Measurements from ENCODE around the gene ATP2B3. TPM values are rescaled to one million over a fixed set of nuclear protein-coding genes. Genes with fewer than 3 reads are reported as not detected.

ATP2B3 gene
- total RNA-seq: not detected
- long read RNA-seq, partial matches to known transcripts: 0 of 1 reads
- long read RNA-seq, other reads (novel, unspliced or antisense): 1 of 1 reads

DNA sequence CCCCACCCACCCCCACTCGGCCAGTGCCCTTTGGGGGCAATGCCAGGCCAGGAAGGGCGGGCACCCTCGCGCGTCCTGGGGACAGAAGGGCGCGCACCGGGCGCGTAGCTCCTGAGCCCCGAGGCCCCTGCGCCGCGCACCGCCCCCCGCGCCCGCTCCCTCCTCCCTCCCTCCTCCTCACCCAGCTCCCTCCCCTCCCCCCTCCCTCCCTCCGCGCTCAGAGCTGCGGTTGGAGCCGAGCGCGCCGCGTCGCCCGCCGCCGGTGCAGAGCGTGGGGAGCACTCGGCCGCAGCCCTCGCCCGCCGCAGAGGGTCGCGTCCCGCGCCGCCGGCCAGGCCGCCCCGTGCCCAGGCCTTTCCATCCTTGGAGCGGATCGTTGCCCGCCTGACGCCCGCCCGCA is at the start of gene ATP2B3:
ATP2B3 (plus strand) TSS at position 220 of the 400 bp plus-strand sequence. CDS start 18,606 bp downstream, outside the sequence.
- DNase-seq (ENCODE audit: low spot score): no peak

DNA sequence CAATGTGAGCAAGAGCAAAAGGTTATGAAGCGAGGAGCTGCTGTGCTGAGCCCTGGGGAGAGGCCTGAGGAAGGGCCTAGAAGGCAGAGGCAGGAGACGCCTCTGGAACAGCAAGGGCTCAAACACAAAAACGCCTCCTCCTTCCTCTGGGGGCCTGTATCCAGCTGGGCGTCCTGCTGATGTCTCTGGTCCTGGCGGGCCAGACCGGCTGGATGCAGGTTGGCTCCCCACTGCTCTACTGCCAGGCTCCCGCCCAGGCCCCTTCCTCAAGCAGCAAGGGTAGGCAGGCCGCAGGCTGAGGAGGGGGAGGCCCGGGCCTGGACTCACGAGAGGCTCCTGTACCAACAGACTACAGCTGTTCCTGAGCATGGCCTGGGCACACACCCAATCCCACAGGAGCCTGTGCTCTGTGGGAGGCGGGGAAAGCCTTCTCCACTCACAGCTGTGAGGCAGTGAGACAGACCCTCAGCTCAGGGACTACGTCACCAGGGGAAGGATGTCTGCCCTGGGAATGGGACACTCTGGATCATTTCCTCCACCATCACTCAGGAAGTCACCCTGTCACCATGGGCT is 49.3 kb upstream of the ATP2B3 start:
- no peak for DNase-seq (ENCODE audit: low spot score)

GRCh38 chrX:153469811-153470410 is 47.5 kb upstream of the ATP2B3 start:
- DNase-seq (ENCODE audit: low spot score): no peak

GRCh38 chrX:153470411-153471363 is 46.8 kb upstream of the ATP2B3 start, which contains the start of gene HAUS7:
Gene HAUS7, minus strand, starts transcription at chrX:153470576. Its CDS starts 19 bp downstream, at chrX:153470557.
- DNase-seq (ENCODE audit: low spot score): peak; percentile 95

GRCh38 chrX:153471663-153472280 is 45.7 kb upstream of the ATP2B3 start:
- no peak for DNase-seq (ENCODE audit: low spot score)

DNA sequence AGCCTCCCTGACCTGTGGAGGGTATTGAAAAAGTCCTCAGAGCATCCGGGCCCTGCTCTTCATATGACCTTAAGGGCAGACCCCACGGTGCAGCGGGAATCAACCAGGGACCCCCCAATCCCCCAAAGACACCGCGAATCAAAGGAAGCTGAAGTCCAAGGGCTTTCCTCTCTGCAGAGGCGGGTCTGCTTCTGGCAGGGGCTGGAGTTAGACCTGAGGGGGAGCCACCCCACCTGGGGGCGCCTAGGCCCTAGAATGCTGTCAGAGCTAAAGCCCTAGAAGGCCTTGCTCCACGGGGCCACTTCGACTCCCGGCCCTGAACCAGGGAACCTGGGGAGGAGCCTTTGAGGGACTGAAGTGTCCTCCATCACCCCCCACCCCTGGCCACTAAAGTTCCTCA is 44.3 kb upstream of the ATP2B3 start:
- no peak for DNase-seq (ENCODE audit: low spot score)

DNA sequence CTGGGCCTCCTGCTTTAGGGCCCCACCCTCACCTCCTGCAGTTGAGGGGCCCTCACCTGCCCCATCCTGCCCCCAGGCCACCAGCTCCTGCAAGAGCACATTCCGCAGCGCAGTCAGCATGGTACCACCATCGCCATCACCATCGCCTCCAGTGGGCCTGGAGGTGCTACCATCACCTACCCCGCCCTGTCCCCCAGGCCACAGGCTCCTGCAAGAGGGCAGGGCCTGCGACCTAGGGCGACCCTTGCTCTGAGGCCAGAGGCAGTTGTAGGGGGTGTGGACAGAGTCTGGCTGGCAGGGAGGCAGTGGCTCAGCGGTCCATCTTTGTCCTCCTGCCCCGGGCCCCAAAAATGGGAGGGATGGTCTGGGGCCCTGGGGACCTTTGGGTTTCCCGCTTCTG is 43.2 kb upstream of the ATP2B3 start:
- no peak for DNase-seq (ENCODE audit: low spot score)

DNA sequence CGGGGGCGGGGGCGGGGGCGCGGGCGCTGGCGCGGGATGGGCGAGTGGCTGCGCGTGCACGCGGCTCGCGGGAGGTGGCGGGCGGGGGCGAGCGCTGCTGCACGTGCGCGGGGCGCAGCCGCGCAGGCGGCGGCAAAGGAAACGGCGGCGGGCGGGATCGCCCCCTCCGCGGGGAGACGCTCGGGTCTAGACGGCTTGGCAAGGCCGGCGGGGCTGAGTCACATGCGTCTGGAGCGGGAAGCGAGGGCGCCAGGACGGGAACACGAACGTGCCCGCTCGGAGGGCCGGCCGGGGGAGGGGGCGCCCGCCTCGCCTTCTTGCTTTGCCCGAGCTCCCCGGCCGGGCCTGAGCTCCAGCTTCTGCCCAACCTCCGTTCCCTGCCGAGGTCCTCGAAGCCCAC is 42.7 kb upstream of the ATP2B3 start:
- DNase-seq (ENCODE audit: low spot score): no peak

- no peak for DNase-seq (ENCODE audit: low spot score)
Measured at GRCh38 chrX:153475271-153475670, 42.2 kb upstream of the ATP2B3 start.

- DNase-seq (ENCODE audit: low spot score): no peak
Measured at GRCh38 chrX:153475751-153476281, 41.6 kb upstream of the ATP2B3 start.

DNA sequence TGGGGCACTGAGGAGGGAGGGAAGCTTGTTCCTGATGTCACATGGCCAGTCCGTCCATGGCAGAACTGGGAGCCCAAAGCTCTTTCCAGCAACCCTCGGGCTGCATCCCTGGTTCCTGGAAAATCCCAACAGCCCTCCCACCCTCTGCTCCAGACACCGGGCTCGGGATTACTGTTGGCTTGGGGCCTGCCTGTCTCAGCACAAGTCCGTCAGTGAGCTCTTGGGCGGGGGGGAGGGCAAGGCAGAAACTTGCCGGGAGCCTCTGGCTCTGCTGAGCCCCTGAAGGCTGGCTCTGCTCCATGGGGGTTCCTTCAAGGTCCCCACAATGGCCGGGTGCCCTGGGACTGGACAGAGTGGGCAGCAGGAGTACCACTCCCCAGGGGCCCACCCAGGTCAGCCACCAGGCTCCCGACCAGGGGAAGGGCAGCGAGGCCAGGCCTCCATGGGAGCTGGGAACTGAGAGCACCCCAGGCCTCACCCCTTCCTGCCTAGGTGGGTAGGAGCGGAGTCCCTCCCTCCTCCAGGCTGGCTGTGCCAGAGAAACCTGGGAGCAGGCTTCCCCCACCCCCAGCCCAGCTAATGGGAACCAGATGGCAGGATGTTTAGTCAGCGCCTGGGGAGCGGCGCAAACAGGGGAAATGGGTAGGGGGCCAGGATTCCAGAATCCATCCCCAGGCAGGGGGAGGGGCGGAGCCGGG is 40.6 kb upstream of the ATP2B3 start:
- DNase-seq (ENCODE audit: low spot score): no peak

DNA sequence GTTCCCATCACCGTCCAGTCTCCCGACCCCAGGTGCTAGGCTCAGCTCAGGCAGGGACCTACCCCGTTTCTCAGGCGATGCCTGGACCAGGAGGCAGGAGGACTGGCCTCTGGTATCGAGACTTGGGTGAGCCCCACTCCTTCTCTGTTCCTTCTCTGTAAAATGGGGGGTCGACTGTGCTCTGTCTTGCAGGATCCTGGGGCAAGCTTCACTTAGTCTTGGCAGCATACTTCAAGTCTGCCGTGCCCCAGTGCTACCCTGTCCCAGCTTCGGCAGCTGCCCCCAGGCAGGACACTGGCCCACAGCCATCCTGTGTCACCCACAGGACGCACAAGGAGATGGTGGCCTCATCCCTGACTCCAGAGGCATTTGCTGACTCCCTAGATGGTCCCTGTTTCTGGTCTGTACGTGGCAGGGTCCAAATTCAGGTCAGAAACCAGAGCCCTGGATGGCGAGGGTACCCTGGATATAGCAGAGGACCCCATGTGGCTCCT is 40.0 kb upstream of the ATP2B3 start:
- no peak for DNase-seq (ENCODE audit: low spot score)

GRCh38 chrX:153477901-153478300 is 39.5 kb upstream of the ATP2B3 start:
- no peak for DNase-seq (ENCODE audit: low spot score)

- DNase-seq (ENCODE audit: low spot score): no peak
Measured at GRCh38 chrX:153478746-153479145, 38.7 kb upstream of the ATP2B3 start.

GRCh38 chrX:153481043-153481442 is 36.4 kb upstream of the ATP2B3 start:
- DNase-seq (ENCODE audit: low spot score): no peak

DNA sequence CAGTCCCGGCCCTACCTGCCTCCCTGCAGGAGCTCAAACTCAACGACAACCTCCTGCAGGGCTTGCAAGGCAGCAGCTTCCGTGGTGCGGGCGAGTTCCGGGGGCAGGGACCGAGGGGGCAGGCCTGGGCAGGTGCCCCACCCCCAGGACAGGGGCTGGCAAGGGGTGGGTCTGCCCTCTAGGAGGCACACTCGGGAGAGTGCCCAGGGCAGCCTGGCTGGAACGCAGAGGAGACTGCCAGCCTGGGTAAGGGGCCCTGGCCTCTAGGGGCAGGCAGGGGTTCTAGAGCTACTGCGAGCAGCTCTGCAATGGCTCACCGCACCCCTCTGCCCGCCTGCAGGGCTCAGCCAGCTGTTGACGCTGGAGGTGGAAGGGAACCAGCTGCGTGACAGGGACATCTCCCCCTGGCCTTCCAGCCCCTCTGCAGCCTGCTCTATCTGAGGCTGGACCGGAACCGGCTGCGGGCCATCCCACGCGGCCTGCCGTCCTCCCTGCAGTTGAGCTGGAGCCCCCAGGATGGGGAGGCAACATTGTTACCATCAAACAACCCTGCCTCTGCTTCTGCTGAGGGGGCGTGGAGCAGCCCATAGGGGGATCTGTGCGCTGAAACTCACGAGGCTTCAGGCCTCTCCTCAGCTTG is 34.9 kb upstream of the ATP2B3 start:
- no peak for DNase-seq (ENCODE audit: low spot score)

GRCh38 chrX:153485396-153486080 is 31.9 kb upstream of the ATP2B3 start:
- DNase-seq (ENCODE audit: low spot score): no peak

DNA sequence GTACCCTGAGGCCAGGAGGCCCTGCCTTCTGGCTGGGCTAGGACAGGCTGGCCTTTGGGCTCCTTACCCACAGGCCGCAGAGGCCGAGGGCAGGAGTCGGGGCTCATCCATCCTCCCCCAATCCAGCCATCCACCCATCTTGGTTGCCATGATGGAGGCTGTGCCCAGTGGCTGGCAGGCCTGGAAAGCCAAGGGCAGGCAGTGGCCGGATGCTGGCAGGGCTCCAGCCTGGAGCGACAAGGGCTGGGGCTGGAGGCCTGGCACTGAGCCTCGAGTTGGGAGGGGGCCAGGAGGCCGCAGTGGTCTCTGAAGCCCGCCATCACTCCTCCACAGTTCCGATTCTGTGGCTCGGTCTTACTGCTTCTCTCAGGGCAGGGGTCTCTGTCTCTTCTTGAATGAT is 31.3 kb upstream of the ATP2B3 start:
- no peak for DNase-seq (ENCODE audit: low spot score)

DNA sequence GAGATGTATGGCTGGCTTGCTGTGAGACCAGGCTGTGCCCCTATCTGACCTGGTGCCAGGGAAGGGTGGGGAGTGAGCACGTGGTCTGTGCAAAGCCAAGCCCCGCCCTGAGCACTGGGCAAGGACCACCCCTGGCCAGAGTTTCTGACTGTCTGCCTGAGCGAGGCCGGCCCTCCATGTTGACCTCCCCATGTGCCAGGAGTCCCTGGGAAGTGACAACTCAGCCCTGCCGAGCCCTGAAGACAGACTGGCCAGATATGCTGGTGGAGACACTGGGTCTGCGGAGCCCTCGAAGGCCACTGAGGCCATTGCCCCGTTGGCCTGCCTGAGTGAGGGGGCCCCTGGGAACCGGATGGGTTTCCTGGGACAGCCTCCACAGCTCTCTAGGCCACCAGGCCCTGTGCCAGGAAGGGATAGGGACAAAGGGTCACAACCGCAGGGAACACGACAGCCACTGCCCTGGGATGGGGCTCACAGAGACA is 29.8 kb upstream of the ATP2B3 start:
- DNase-seq (ENCODE audit: low spot score): no peak
